Trophoblast cell (in vitro differentiated cells and primary cell): Measurements from ENCODE around the gene TLNRD1.

Experiments
- DNase-seq, 2 donors: peaks; one replicate each; pipeline ENCODE4 v3.0.0-alpha.2; 2016
- H2AFZ ChIP-seq: 2 replicates; pipeline ENCODE4 v1.6.1; 2013; ENCODE audit warnings: low read length, moderate library complexity, mild to moderate bottlenecking; ENCODE audit not compliant: insufficient read depth, poor library complexity
- H2AK5ac ChIP-seq: 2 replicates; pipeline ENCODE4 v1.6.1; 2013; ENCODE audit warnings: mild to moderate bottlenecking, low read length
- H2BK120ac ChIP-seq: 2 replicates; pipeline ENCODE4 v1.6.1; 2013; ENCODE audit warnings: low read length, mild to moderate bottlenecking, moderate library complexity; ENCODE audit not compliant: insufficient read depth, poor library complexity
- H2BK12ac ChIP-seq: 2 replicates; pipeline ENCODE4 v1.6.1; 2013; ENCODE audit warnings: mild to moderate bottlenecking, low read length, moderate library complexity
- H2BK5ac ChIP-seq: 2 replicates; pipeline ENCODE4 v1.6.1; 2013; ENCODE audit warnings: low read length, low read depth, moderate library complexity, mild to moderate bottlenecking; ENCODE audit not compliant: poor library complexity
- H3K14ac ChIP-seq: 2 replicates; pipeline ENCODE4 v1.6.1; 2013; ENCODE audit warnings: mild to moderate bottlenecking, low read length
- H3K18ac ChIP-seq: 2 replicates; pipeline ENCODE4 v1.6.1; 2013; ENCODE audit warnings: mild to moderate bottlenecking, low read length
- H3K23ac ChIP-seq: 2 replicates; pipeline ENCODE4 v1.6.1; 2013; ENCODE audit warnings: low read length
- H3K27ac ChIP-seq: 2 replicates; pipeline ENCODE4 v1.5.1; 2013; ENCODE audit warnings: low read depth, mild to moderate bottlenecking, inconsistent platforms, low read length, moderate library complexity
- H3K27me3 ChIP-seq: 2 replicates; pipeline ENCODE4 v1.6.1; 2013; ENCODE audit warnings: inconsistent platforms, mild to moderate bottlenecking, low read length, moderate library complexity; ENCODE audit not compliant: insufficient read depth
- H3K36me3 ChIP-seq, 2 experiments: 1 replicate in 1 of 2; 2 replicates in 1 of 2; pipeline ENCODE4 v1.6.1; 2013; ENCODE audit warnings: low read length in 2 of 2, mild to moderate bottlenecking in 2 of 2, moderate library complexity in 1 of 2; ENCODE audit not compliant: insufficient read depth in 2 of 2, control insufficient read depth in 1 of 2
- H3K4ac ChIP-seq: 2 replicates; pipeline ENCODE4 v1.6.1; 2013; ENCODE audit warnings: low read depth, mild to moderate bottlenecking, low read length, moderate library complexity
- H3K4me1 ChIP-seq, 2 experiments: 1 replicate in 1 of 2; 2 replicates in 1 of 2; pipeline ENCODE4 v1.6.1; 2013; ENCODE audit warnings: low read length in 2 of 2, mild to moderate bottlenecking in 2 of 2, moderate library complexity in 1 of 2; ENCODE audit not compliant: insufficient read depth in 2 of 2, control insufficient read depth in 1 of 2
- H3K4me2 ChIP-seq: 2 replicates; pipeline ENCODE4 v1.6.1; 2013; ENCODE audit warnings: inconsistent platforms, mild to moderate bottlenecking, low read length, moderate library complexity
- H3K4me3 ChIP-seq: 2 replicates; pipeline ENCODE4 v1.5.1; 2013; ENCODE audit warnings: mild to moderate bottlenecking, low read depth, low read length, inconsistent platforms
- H3K79me1 ChIP-seq: one replicate; pipeline ENCODE4 v1.6.1; 2013; ENCODE audit warnings: low read length
- H3K79me2 ChIP-seq: 2 replicates; pipeline ENCODE4 v1.6.1; 2013; ENCODE audit warnings: low read length, mild to moderate bottlenecking; ENCODE audit not compliant: control insufficient read depth, insufficient read depth, poor library complexity
- H3K9ac ChIP-seq: 2 replicates; pipeline ENCODE4 v1.6.1; 2013; ENCODE audit warnings: mild to moderate bottlenecking, low read length
- H3K9me3 ChIP-seq: 2 replicates; pipeline ENCODE4 v1.6.1; 2013; ENCODE audit warnings: low read depth, mild to moderate bottlenecking, control low read depth, inconsistent platforms, low read length; ENCODE audit not compliant: insufficient read depth
- H4K12ac ChIP-seq: 2 replicates; pipeline ENCODE4 v1.6.1; 2013; ENCODE audit warnings: low read depth, mild to moderate bottlenecking, low read length, moderate library complexity
- H4K8ac ChIP-seq: 2 replicates; pipeline ENCODE4 v1.6.1; 2013; ENCODE audit warnings: low read depth, mild to moderate bottlenecking, low read length, moderate library complexity
- H4K91ac ChIP-seq: one replicate; pipeline ENCODE4 v1.6.1; 2013; ENCODE audit warnings: low read depth, mild to moderate bottlenecking, low read length, moderate library complexity
- WGBS: extraction: QIAGEN DNeasy Blood & Tissue Kit; methylation state at CpG from one replicate; pipeline ENCODE4 v1.1.7; 2013; ENCODE audit warnings: missing lambda C conversion rate; ENCODE audit not compliant: insufficient read length, insufficient coverage; ENCODE audit errors: extremely low coverage; 5-methylcytosine and 5-hydroxymethylcytosine counted together

Gene TLNRD1

GRCh38 chr15:81002009-81002330 lies 1.2 kb downstream of the TLNRD1 start:
- Histone ChIP-seq H3K4me2 (peak overlapping the region; percentile 64), H3K4me1 (peaks cover 12% of the 10 kb centered on the region in 2 experiments), H3K23ac (no peak overlapping the region), H4K91ac (peak overlapping the region; percentile 96), H3K14ac (peak overlapping the region; percentile 97), H2AK5ac (no peak overlapping the region), H3K18ac (peak overlapping the region; percentile 43), H2AFZ (peak overlapping the region; percentile 82), H3K9ac (peak overlapping the region; percentile 70), H3K36me3 (peaks cover 7 to 11% of the 10 kb centered on the region in 2 experiments), H3K27me3 (no peaks in the 10 kb centered on the region), H4K8ac (peak overlapping the region; percentile 42), H2BK120ac (peak overlapping the region; percentile 96), H3K79me2 (peaks cover 29% of the 10 kb centered on the region), H3K9me3 (peaks cover 5% of the 10 kb centered on the region), H2BK12ac (no peak overlapping the region), H3K4me3 (peak overlapping the region; percentile 92), H4K12ac (peak overlapping the region; percentile 98), H2BK5ac (peak overlapping the region; percentile 99), H3K27ac (peak overlapping the region; percentile 93), H3K79me1 (peaks cover 20% of the 10 kb centered on the region), H3K4ac (peak overlapping the region; percentile 71)
- no peak for DNase-seq
- no CpG with 5 or more reads among the region's 42 CpGs for WGBS

GRCh38 chr15:81002331-81003096 lies 1.8 kb downstream of the TLNRD1 start:
- Histone ChIP-seq H4K8ac (no peak overlapping the region), H2BK5ac (no peak overlapping the region), H3K27ac (no peak overlapping the region), H2AFZ (peak overlapping the region; percentile 82), H3K9me3 (peaks cover 5% of the 10 kb centered on the region), H3K18ac (peak overlapping the region; percentile 43), H3K27me3 (no peaks in the 10 kb centered on the region), H2AK5ac (no peak overlapping the region), H3K79me2 (peaks cover 29% of the 10 kb centered on the region), H3K36me3 (peaks cover 7 to 11% of the 10 kb centered on the region in 2 experiments), H4K91ac (no peak overlapping the region), H3K4me1 (peaks cover 12% of the 10 kb centered on the region in 2 experiments), H2BK12ac (no peak overlapping the region), H4K12ac (no peak overlapping the region), H3K4me2 (peak overlapping the region; percentile 64), H3K4me3 (peak overlapping the region; percentile 92), H3K14ac (peak overlapping the region; percentile 97), H3K23ac (no peak overlapping the region), H3K79me1 (peaks cover 20% of the 10 kb centered on the region), H3K9ac (peak overlapping the region; percentile 70), H2BK120ac (no peak overlapping the region), H3K4ac (peak overlapping the region; percentile 29)
- DNase-seq, result no peak
- no CpG with 5 or more reads among the region's 89 CpGs for WGBS

GRCh38 chr15:81003097-81003350 lies 2.3 kb downstream of the TLNRD1 start:
- Histone ChIP-seq H3K4me3 (no peak overlapping the region), H3K4me1 (peaks cover 12% of the 10 kb centered on the region in 2 experiments), H2BK12ac (no peak overlapping the region), H3K4me2 (peak overlapping the region; percentile 64), H3K14ac (no peak overlapping the region), H3K79me1 (peaks cover 20% of the 10 kb centered on the region), H3K9me3 (peaks cover 5% of the 10 kb centered on the region), H2AK5ac (no peak overlapping the region), H2BK120ac (no peak overlapping the region), H2AFZ (no peak overlapping the region), H4K12ac (no peak overlapping the region), H3K18ac (peak overlapping the region; percentile 43), H3K27me3 (no peaks in the 10 kb centered on the region), H3K36me3 (peaks cover 7 to 11% of the 10 kb centered on the region in 2 experiments), H3K27ac (no peak overlapping the region), H3K79me2 (peaks cover 29% of the 10 kb centered on the region), H4K91ac (no peak overlapping the region), H2BK5ac (no peak overlapping the region), H3K4ac (peak overlapping the region; percentile 29), H3K23ac (no peak overlapping the region), H4K8ac (no peak overlapping the region), H3K9ac (no peak overlapping the region)
- DNase-seq, result no peak
- no CpG with 5 or more reads among the region's 19 CpGs for WGBS

GRCh38 chr15:81006124-81006523 lies 5.4 kb downstream of the TLNRD1 start:
- Histone ChIP-seq H3K27me3 (no peaks in the 10 kb centered on the region), H4K91ac (no peak overlapping the region), H3K4ac (no peak overlapping the region), H3K79me2 (peaks cover 21% of the 10 kb centered on the region), H2BK5ac (no peak overlapping the region), H2BK120ac (no peak overlapping the region), H3K14ac (no peak overlapping the region), H3K23ac (no peak overlapping the region), H3K18ac (no peak overlapping the region), H4K12ac (no peak overlapping the region), H2BK12ac (no peak overlapping the region), H4K8ac (no peak overlapping the region), H3K27ac (no peak overlapping the region), H2AK5ac (no peak overlapping the region), H3K4me2 (no peak overlapping the region), H3K36me3 (peaks cover 7 to 11% of the 10 kb centered on the region in 2 experiments), H2AFZ (no peak overlapping the region), H3K9me3 (peaks cover 5% of the 10 kb centered on the region), H3K9ac (no peak overlapping the region), H3K79me1 (peaks cover 10% of the 10 kb centered on the region), H3K4me3 (no peak overlapping the region), H3K4me1 (peaks cover 12% of the 10 kb centered on the region in 2 experiments)
- no CpG with 5 or more reads among the region's 1 CpG for WGBS
- no peak for DNase-seq
